ENCODE measurements around the gene TSTD1.
"Not testable (repeated sequence)": the region's sequence is repeated elsewhere in the genome, so short reads cannot be mapped to it uniquely, and the experiment has no call there.

TSTD1 gene

DNA sequence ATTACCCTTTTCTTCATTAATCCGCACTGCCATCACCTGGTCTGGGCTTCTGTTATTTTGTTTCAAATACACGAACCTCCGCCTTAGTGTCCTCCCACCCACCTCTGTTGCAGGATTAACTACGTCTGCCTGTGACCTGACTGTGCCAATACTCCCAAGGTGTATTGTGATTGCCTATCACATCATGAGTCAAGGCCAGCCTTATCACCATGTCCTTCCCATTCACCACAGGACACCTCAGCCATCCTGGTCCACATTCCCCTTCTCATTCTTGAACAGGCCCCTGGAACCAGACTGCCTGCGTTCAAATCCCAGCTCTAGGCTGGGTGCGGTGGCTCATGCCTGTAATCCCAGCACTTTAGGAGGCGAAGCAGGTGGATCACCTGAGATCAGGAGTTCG, 32.2 kb downstream of the TSTD1 start:
- no peak for ATAC-seq

DNA sequence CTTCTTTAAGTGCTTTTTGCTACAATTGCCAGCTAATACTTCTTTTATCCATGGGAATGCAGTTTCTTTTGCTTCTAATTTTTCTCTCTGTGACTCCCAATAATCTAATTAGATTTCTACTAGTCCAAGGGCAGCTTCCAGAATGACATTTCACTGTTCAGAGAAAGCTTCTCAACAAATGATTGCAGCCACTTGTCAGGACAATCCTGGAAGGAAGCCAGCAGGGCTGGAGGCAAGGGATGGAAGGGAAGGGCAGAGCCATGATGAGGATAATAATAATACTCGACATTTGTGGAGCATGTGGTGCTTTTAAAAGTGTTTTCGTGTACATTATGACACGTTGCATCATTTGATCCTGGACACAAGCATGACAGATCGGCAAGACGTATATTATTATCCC, 37.2 kb downstream of the TSTD1 start:
- ATAC-seq, result no peak

DNA sequence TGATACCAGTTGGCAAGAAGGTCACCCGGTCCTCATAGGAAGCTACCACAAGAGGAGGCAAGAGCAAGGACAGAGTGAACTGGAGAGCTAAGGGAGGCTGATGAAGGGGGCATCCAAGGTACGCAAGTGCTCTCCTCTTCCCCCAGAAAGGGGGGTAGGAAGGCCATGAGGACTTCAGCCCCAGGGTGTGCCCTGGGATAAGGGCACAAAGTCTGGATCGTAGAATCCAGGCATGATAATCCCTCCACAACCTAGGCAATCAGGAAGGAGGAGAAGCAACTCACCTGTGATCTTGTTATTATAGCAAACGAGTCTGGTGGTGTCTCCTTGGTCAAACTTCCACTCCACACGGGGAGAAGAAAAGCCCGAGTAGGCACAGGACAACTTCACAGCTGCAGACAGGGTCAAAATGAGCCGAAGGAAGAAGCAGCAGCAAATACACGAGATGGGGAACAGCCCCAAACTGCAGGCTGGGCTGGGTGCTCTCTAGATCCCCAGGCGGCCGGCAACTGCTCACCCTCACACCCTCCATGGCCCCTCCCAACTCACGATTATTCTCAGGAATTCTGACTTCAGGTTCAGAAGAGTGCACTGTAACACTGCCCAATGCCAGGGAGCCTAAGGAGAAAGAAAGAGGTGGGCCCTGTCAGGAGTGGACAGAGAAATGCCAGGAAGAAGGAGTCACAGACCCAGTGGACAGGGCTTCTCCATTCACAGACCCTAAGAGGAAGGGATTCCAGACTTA, 37.9 kb downstream of the TSTD1 start:
- ATAC-seq, result no peak

DNA sequence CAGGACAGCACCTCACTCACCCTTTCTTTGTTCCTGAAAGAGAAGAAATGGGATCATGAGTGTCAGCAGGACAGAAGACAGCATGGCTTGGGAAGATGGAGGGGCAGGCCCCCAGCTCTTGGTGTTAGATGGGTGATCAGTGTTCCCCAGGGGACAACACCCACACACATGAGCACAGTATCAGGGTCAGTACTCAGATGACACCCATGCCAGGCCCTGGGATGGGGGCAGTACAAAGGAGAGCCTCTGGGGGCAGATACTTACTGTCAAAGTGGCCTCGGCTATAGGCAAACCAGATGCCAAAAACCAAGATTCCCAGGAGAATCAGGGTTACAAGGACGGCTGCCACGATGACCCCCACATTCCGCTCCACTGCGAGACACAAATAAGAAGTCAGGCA, 39.4 kb downstream of the TSTD1 start:
- ATAC-seq, result no peak

DNA sequence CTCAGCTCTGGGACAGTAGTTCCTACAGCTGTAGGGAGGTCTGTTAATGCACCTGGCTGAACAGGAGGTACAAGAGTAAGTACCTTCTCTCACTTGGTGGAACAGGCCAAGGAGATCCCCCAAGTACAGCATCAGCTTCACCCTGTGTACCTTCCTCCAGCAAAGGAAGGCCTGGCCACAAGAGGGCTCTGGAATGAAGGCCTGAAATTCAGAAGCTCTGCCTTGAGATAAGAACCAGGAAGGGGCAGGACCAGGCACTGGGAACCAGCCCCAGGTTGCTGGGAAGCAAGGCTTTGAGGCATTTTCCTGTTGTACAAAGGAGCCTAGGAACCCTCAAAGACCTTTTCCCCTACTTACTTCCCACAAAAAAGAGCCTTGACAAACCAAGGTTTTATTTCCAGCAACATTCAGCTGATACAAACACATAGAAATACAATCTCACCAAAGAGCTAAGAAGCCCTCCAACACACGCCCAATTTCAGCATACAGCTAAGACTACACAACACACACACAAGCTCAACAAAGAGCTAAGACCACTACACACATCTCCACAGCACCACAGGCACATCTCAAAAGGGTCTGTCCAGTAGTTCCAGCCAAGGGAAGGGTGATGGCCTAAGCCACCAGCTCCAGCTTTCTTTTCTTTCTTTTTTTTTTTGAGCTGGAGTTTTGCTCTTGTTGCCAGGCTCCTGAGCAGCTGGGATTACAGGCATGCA, 41.3 kb downstream of the TSTD1 start:
- peak; percentile 65 to 80 for ATAC-seq

DNA sequence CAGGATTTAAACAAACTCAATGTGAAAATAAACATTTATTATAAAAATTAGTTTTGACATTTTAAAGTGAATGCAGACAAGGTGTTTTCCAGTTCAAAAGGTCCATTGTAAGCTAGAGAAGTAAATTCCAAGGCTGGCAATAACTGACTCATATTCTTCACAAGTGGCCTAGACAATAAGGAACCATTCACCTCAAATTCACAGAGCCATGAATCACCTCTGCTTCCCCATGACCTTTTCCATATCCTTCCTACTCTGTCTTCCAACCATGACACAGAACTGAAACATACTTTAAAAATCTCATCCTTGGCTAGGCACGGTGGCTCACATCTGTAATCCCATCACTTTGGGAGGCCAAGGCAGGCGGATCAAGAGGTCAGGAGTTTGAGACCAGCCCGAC, 42.6 kb downstream of the TSTD1 start:
- ATAC-seq, result no peak

DNA sequence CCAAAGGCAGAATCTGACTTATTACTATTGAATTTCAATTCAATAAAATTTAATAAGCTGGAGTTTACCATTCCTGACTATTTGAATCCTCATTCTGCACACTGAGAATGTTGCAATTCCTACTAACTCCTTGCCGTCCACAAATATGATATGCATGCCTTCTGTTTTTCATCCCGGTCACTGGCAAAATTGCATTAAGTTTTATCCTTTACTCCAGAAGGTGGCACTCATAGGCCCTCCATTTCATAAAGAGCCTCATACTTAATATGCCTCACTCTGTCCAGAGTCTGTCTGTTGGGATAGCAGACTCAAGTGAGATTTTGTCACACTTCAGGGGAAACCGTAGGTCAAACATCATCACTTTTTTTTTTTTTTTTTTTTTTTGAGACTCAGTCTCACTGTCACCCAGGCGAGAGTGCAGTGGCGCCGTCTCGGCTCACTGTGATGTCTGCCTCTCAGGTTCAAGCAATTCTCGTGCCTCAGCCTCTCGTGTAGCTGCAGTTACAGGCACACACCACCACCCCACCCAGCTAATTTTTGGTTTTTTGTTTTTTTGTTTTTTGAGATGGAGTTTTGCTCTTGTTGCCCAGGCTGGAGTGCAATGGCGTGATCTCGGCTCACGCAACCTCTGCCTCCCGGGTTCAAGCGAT, 45.1 kb downstream of the TSTD1 start:
- no peak for ATAC-seq

DNA sequence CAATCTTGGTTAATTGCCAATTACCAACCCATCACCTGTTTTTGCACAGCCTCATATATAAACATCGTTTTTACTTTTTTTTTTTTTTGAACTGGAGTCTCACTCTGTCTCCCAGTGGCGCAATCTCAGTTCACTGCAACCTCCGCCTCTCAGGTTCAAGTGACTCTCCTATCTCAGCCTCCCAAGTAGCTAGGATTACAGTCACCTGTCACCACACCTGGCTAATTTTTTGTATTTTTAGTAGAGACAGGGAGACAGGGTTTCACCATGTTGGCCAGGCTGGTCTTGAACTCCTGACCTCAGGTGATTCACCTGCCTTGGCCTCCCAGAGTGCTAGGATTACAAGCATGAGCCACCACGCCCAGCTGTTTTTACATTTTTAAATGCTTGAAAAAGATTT, 46.7 kb downstream of the TSTD1 start:
- not testable (repeated sequence) for ATAC-seq

Data from activated CD4-positive, CD25-positive, alpha-beta regulatory T cell treated with anti-CD3 and anti-CD28 coated beads, Interleukin-2, amount 50 U/mL, for 24 hours (primary cell).